GM21526 (cell line): Measurements from ENCODE around the gene MPV17L.
"Not testable (repeated sequence)": the region's sequence is repeated elsewhere in the genome, so short reads cannot be mapped to it uniquely, and the experiment has no call there.

Experiments used
- ATAC-seq: cut with Tn5 transposase; IDR thresholded peaks from one replicate; pipeline ENCODE4 v1.9.1; 2021; ENCODE audit warnings: moderate library complexity; ENCODE audit not compliant: unreplicated experiment, low FRiP score

Gene MPV17L

DNA sequence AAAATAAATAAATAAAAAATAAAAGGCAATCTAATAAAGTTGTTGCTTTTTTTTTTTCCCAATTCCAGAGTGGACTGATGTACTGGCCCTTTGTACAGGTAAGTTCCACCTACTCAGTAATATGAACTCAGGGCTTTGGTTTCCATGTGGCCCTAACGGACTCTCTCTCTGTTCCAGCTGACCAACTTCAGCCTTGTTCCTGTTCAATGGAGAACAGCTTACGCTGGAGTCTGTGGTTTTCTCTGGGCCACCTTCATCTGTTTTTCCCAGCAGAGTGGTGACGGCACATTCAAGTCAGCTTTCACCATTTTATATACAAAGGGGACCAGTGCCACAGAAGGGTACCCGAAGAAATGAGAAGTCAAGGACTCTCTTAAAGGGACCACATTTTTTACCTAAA is 12.2 kb downstream of the MPV17L start:
- ATAC-seq, result not testable (repeated sequence)

- not testable (repeated sequence) for ATAC-seq
Measured at GRCh38 chr16:15409476-15409875, 13.9 kb downstream of the MPV17L start.

GRCh38 chr16:15415511-15415985 is 20.0 kb downstream of the MPV17L start:
- ATAC-seq, result no peak

DNA sequence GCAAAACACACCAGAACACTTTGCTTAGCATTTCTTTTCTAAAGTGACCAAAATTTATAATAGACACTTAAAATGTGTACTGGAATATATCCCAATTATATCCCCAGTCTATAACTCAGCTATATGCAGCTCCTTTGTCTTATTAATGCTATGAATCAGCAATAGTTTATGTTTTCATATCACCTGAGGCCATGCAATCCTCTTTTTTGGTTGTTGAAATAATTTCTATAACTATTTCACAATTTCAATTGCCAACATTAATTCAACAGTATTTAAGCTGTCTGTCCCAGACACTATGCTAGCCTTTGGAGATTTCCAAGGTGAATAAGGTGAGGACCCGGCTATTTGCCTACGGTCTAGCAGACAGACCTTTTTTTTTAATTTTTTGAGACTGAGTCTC is 21.6 kb downstream of the MPV17L start:
- ATAC-seq, result no peak

DNA sequence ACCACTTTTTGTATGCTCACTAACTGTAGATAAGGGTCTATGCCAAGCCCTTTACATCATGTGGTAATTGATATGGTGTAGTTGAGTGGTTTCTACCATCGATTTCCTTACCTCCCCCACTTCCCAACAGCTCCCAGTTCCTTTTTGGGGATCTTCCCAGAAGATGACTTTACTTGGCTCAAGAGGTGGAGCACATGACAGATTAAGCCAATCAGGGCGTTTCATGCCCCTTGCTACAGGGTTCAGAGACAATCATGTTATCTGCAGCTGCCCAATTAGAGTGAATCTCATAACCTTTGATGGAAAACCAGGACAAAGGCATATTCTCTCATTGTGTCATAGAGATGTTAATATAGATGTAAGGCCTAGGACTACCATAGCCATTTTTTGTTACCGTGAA is 22.7 kb downstream of the MPV17L start:
- ATAC-seq, result no peak

GRCh38 chr16:15421696-15422095 is 26.1 kb downstream of the MPV17L start:
- ATAC-seq, result not testable (repeated sequence)

DNA sequence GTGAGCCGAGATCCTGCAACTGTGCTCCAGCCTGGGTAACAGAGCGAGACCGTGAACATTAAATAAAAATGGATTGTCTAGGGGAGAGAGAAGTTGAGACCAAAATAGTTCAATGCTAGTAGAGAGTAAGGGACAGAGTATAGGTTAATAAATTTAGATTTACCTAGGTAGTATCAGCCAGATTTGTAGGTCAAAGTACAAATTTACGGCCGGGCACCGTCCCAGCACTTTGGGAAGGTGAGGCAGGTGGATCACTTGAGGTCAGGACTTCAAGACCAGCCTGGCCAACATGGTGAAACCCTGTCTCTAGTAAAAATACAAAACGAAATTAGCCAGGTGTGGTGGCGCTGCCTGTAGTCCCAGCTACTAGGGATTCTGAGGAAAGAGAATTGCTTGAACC is 26.7 kb downstream of the MPV17L start:
- no peak for ATAC-seq

DNA sequence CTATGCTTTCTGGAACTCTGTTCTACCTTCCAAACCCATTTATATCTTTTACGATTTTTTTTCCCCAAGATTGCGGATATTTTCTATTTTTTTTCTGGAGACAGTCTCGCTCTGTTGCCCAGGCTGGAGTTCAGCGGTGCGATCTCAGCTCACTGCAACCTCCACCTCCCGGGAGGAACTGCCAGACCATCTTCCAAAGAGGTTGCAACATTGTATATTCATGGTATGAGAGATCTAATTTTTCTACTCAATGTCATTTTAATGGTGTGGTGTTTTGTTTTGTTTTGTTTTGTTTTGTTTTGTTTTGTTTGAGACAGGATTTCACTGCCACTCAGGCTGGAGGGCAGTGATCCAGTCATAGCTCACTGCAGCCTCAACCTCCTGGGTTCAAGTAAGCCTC is 30.3 kb downstream of the MPV17L start:
- ATAC-seq, result no peak

- ATAC-seq, result no peak
Measured at GRCh38 chr16:15426796-15427195, 31.2 kb downstream of the MPV17L start.

GRCh38 chr16:15427648-15428239 is 32.2 kb downstream of the MPV17L start:
- no peak for ATAC-seq

DNA sequence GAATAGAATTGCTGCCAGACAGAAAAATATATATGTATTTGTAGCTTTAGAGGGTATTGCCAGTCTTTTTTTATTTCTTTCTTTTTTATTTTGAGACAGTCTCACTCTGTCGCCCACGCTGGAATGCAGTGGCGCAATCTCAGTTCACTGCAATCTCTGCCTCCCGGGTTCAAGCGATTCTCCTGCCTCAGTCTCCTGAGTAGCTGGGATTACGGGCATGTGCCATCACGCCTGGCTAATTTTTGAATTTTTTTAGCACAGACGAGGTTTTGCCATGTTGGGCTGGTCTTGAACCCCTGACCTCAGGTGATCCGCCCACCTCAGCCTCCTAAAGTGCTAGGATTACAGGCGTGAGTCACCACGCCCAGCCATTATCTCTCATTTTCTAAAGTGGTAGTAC is 35.3 kb downstream of the MPV17L start:
- ATAC-seq, result not testable (repeated sequence)

GRCh38 chr16:15434079-15434424 is 38.5 kb downstream of the MPV17L start:
- ATAC-seq, result no peak

DNA sequence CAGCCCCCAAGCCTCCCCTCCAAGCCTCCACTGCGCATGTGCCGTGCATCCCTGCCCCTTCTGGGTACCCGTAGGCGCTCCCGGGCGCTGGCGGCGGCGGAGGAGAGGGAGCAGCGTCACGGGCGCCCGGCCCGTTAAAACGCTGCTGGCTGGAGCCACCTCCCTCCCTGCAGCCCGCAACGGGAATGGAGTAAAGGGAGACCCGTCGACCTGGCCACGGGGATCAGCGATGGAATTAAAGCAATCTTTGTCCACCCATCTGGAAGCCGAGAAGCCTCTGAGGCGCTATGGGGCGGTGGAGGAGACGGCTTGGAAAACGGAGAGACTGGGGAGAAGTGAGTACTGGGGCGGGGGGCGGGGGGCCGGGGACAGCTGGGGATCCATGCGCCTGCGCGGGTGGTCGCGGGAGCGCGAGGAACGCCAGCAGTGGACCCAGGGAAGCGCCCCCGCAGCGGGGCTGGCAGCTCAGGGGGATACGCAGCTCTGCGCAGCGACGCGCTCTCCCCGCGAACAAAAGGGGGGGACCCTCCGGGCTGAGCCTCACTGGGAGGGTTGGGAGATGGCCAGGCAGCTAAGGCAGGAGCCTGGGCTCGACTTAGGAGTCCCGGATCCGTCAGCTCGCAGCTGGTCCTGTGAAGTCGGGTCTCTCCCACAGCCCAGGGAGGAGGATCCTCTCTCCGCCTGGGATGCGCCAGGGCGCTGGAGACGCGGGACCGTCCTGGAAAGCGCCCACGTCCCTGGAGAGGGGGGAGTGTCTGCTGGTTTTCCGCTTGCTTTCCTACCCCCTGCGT is 39.1 kb downstream of the MPV17L start, which contains the start of gene BMERB1:
Gene BMERB1 (plus strand): TSS at position 164 of the 791 bp plus-strand sequence. CDS start 66 bp downstream, at position 230.
- no peak for ATAC-seq

DNA sequence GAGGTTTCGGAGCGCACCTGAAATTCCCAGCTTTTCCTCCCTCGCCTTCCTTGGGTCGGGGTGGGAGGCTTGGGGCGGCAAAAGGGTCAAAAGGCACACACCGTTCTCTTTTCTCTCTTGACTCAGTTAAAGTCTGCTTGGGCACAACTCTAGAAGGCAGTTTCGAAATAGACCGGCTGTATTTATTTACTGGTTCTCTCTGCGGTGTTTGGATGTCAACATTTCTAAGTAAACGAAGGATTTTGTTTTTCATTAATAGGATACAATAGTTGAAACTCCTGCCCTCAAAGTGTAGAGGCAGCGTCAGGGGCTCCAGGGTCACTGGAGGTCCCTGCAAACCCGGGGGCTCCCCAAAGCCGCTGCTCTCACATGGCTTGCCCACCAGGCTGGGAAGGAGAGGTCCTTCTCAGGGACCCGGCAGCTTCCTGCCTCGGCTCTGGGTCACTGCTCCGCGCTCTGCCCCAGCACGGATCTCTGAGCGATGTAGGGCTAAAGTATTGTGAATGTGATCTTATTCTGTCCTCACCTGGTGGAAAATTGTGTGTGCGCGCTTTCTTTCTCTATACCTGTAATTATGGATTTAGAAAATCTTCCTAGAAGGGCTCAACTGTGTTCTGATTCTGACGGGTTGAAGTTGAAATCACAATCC is 39.8 kb downstream of the MPV17L start:
- no peak for ATAC-seq

GRCh38 chr16:15439102-15439501 is 43.5 kb downstream of the MPV17L start:
- ATAC-seq, result no peak

GRCh38 chr16:15439521-15439920 is 44.0 kb downstream of the MPV17L start:
- ATAC-seq, result no peak

GRCh38 chr16:15440852-15441251 is 45.3 kb downstream of the MPV17L start:
- ATAC-seq, result no peak

GRCh38 chr16:15442140-15442539 is 46.6 kb downstream of the MPV17L start:
- ATAC-seq, result not testable (repeated sequence)

DNA sequence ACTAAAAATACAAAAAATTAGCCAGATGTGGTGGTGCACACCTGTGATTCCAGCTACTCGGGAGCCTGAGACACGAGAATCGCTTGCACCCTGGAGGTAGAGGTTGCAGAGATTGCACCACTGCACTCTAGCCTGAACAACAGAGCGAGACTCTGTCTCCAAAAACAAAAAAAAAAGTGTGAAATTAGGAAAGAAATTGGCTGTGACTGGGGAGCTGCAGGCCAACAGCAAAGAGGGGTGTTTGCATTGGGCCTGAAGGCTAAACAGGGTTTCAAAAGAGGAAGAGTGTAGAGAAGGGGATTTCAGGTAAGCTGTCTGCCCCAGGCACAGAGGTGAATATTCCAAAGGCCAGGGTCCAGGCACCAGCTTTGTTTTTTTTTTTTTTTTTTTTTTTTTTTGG is 48.2 kb downstream of the MPV17L start:
- no peak for ATAC-seq

DNA sequence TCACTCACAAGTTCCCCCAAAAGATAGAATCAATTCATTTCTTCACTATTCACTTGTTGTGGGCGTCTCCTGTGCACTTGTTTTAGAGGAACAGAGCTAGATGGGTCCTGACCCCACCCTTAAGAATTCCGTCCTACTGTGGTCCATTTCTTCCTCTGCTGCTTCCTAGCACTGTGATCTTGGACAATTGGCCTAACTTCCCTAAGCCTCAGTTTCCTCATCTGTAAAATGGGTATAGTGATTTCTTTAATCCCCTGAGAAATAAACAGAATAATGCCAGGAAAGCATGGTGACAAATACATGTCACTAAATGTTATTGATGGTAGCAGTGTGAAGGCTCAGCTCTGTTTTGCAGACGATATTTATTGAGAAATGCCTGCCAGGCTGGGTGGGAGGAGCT is 48.7 kb downstream of the MPV17L start:
- ATAC-seq, result no peak

- ATAC-seq, result no peak
Measured at GRCh38 chr16:15445450-15445849, 49.9 kb downstream of the MPV17L start.

DNA sequence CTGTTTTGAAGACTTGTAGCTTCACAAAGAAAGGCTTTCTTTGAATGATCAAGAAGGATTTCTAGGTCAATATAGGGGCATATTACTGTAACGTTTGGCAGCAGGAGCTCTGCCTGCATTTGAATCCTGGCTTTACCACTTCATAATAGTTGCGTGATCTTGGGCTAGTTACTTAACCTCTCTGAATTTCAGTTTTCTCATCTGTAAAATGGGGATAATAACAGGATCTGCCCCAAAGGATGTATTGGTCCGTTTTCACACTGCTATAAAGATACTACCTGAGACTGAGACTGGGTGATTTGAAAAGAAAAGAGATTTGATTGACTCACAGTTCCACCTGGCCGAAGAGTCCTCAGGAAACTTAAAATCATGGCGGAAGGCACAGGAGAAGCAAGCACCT is 51.3 kb downstream of the MPV17L start:
- no peak for ATAC-seq
